ENCODE measurements around the gene PLAC8.
A peak's percentile ranks its signal among the peaks of the same experiment; 100 is the strongest.
"Not testable (repeated sequence)": the region's sequence is repeated elsewhere in the genome, so short reads cannot be mapped to it uniquely, and the experiment has no call there.

PLAC8 gene

DNA sequence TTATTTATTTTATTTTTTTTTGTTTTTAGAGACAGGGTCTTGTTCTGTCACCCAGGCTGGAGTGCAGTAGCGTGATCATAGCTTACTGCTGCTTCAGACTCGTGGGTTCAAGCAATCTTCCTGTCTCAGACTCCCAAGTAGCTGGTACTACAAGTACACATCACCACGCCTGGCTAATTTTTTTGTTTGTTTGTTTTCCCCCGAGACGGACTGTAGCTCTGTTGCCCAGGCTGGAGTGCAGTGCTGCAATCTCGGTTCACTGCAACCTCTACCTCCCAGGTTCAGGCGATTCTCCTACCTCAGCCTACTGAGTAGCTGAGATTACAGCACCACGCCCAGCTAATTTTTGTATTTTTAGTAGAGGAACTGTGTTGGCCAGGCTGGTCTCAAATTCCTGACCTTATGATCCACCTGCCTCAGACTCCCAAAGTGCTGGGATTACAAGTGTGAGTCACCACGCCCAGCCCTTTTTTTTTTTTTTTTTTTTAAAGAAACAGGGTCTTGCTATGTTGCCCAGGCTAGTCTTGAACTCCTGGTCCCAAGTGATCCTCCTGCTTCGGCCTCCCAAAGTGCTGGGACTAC lies 47.4 kb downstream of the PLAC8 start:
- no peak for DNase-seq (ENCODE audit: low spot score)

DNA sequence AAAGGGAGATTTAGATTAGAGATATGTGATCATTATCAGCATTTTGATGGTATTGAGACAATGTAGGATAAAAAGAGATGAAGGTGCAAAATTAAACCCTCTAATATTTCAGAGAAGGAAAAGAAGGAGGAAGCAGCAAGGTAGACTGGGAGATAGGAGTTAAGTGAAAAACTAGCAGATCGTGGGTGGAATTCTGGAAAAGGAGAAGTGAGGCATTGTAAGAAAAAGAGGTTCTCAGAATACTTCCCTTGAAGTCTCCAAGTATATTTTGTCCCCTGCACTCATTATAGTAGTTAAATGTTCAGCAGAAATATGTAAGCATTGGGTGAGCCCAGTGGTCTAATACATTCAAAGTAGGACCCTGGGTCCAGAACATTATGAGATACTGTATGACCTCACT lies 49.3 kb downstream of the PLAC8 start:
- DNase-seq (ENCODE audit: low spot score) = no peak

GRCh38 chr4:83062739-83063138 lies 51.8 kb downstream of the PLAC8 start:
- DNase-seq (ENCODE audit: low spot score) = no peak

GRCh38 chr4:83054928-83055327 lies 59.6 kb downstream of the PLAC8 start:
- peak; percentile 7 for DNase-seq (ENCODE audit: low spot score)

DNA sequence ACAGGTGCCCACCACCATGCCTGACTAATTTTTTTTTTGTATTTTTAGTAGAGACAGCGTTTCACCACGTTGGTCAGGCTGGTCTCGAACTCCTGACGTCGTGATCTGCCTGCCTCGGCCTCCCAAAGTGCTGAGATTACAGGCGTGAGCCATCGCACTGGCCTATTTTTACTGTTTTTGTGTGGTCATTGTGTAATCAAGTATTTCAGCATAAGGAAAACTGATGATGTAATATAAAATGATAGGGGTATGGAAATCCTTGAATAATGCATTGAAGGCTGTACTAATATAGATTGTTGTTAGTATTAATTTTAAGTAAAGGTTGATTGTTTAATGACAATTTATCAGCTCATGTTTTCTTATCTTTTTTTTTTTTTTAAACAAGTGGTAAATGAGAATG lies 65.7 kb downstream of the PLAC8 start:
- not testable (repeated sequence) for DNase-seq (ENCODE audit: low spot score)

GRCh38 chr4:83046693-83047473 lies 67.6 kb downstream of the PLAC8 start:
- DNase-seq (ENCODE audit: low spot score) = no peak

DNA sequence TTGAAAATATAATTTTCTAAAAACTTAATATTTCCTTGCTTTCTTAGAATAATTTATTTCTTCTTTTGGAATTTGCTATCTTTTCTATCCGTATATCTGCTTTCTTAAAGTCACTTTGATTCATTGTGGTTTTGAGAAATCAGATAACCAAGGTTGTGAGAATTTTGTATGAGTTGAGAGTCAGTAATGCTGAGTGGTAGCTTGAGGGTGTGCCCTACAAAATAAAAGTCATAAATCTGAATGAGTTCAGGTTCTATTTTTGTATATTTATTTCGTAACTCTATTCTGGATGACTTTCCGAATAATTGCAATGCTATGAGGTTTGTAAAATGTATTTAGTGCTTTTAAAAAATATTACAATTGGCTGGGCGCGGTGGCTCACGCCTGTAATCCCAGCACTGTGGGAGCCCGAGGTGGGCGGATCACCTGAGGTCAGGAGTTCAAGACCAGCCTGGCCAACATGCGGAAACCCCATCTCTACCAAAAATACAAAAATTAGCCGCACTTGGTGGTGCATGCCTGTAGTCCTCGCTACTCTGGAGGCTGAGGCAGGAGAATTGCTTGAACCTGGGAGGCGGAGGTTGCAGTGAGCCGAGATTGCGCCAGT lies 70.6 kb downstream of the PLAC8 start:
- peak; percentile 46 for DNase-seq (ENCODE audit: low spot score)

DNA sequence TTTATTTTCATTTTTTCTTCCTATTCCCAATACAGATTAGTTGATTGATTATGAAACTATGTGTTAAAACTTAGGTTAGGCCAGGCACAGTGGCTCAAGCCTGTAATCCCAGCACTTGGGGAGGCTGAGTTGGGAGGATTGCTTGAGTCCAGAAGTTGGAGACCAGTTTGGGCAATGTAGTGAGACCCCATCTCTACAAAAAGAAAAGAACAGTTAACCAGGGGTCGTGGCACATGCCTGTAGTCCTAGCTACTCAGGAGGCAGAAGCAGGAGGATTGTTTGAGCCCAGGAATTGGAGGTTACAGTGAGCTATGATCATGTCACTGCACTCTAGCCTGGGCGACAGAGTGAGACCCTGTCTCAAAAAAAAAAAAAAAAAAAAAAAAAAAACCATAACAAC lies 71.4 kb downstream of the PLAC8 start:
- not testable (repeated sequence) for DNase-seq (ENCODE audit: low spot score)

DNA sequence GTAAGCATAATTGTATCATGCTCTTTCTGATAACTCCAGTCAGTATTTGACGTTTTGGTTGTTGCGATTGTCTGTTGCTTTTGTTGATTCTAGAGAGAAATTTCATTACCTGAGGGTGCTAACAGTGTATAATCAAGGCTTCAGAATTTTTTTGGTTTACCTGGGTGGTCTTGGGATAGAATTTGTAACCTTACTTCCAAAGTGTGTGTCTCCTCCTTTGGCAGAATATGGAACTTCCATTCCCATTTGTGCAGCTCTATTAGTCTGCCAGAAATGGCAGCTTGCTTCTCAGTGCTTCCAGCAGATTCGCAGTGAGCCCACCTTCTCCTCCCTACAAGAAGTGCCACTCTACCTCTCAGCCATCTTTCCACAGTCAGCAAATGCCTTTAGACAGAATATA lies 74.3 kb downstream of the PLAC8 start:
- no peak for DNase-seq (ENCODE audit: low spot score)
